ENCODE data around the gene PAM.
A peak's percentile ranks its signal among the peaks of the same experiment; 100 is the strongest.
"Not testable (repeated sequence)": the region's sequence is repeated elsewhere in the genome, so short reads cannot be mapped to it uniquely, and the experiment has no call there.

PAM gene

GRCh38 chr5:102753889-102754766 lies 977 bp upstream of the PAM start:
- DNase-seq = peak; percentile 68

GRCh38 chr5:102755686-102756371 lies 724 bp downstream of the PAM start:
- peak; percentile 32 for DNase-seq

GRCh38 chr5:102758576-102758975 lies 3.5 kb downstream of the PAM start:
- no peak for DNase-seq

- DNase-seq = no peak
These were observed 4.2 kb downstream of the PAM start for GRCh38 chr5:102759289-102759688.

DNA sequence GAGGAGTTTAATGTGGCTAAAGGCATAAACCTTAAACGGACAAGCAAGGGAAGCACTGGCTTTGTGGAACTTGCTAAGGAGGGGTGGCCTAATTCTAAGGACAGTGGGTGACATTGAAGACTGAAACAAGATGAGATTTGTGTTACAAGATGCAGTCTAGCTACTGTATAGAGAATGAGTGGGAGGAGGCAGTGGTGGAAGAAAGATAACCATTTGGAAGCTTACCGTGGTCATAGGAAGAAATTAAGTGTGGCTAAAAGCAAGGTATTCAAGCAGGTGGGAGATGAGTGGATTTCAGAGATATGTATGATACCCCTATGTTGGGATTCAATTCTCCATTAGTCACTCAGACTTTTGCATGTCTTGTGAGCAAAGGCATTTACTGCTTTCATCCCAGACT lies 4.6 kb downstream of the PAM start:
- DNase-seq = no peak

- no peak for DNase-seq
These were observed 5.7 kb downstream of the PAM start for GRCh38 chr5:102760815-102761214.

DNA sequence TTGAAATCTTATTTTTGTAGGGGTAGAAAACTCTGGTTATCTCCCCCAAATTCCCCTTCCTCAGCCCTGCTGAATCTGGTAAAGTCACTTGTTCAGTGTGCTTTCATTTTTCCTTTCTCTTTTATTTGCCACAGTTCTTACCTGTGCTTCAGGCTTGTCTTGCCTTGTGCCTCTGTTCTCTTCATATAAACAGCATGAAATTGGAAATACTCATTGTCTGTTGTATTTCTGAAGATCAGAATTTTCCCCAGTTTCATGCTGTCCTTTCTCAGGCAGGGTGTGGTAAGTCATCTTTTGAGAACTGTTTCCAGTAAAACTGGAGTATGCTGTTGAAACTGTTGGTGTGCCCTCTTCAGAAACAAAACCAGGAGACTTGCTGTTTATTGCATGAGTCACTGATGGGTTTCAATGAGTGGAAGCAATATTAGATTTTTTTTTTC lies 7.0 kb downstream of the PAM start:
- no peak for DNase-seq

- DNase-seq = no peak
These were observed 7.6 kb downstream of the PAM start for GRCh38 chr5:102762562-102763227.

GRCh38 chr5:102763734-102764133 lies 8.6 kb downstream of the PAM start:
- DNase-seq = no peak

DNA sequence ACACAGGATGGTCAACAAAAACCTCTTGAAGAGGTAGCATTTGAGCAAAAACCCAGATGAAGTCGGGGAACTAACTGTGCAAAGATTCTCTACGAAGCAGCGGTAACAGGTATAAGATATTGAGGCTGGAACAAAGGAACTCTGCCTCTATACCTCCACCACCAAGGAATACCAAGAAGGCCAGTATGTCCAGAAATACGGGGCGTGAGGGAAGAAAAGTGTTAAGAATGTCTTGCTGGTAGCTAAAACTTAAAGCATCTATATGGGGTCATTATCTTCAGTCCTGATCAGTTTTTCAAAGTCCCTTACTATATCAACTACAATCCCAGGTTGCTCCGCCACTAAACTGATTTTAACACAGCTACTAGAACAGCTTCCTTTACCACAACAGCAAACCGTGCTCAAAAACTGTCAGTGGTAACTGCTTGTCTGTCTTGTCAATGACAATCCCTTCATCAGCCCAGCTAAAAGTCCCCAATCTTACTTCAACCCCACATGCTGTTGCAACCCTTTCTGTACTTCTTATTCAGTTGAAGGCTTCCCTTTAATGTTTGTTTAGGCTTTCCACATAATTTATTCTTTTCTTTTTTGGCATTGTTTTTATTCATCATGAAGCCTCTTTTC lies 9.4 kb downstream of the PAM start:
- DNase-seq = no peak

- no peak for DNase-seq
These were observed 10.2 kb downstream of the PAM start for GRCh38 chr5:102765350-102765749.

DNA sequence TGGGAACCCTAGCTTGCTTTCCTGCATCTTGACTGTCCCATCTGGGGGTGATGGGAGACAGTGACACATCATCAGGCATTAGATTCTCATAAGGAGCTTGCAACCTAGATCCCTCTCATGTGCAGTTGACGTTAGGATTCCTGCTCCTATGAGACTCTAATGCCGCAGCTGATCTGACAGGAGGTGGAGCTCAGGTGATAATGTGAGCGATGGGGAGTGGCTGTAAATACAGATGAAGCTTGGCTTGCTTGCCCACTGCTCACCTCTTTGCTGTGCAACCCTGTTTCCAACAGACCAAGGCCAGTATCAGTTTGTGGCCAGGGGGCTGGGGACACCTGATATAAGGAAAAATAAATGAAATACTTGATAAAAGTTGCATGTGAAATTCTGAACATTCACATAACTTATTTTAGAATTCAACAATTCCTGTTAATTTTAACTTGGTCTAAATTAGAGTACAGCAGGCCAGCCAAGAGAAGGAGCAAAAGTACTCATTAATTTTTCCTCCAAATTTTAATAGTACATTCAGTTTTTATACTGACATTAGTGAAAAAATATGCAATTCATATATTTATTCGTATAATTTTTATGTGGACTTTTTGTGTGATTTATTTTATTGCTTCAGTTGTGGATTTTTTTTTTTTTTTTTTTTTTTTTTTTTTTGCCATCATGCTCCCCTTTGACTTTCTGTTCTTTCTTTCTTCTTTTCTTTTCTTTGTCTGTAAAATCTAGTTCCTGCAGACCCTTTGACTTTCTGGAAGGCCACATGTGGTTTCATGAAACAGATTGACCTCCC lies 11.4 kb downstream of the PAM start:
- DNase-seq = no peak

- DNase-seq = no peak
These were observed 12.8 kb downstream of the PAM start for GRCh38 chr5:102767862-102768261.

DNA sequence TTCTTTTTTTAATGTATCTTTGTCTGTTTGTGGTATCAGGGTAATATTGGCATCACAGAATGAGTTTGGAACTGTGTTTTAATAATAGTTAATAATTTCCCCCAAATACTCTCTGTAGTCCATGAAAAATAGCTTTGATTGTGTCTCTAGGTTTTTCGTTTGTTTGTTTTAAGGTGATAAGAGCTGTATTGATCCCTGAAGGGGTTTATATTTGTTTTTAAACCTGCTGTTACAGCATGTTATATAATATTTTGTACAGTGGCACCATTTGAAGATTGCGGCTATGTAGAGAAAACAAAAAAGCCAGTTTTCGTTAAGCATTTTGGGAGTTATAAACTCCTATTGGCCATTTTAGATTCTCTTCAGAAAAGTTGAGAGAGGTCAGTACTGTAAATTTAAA lies 15.7 kb downstream of the PAM start:
- DNase-seq = no peak

- no peak for DNase-seq
These were observed 16.3 kb downstream of the PAM start for GRCh38 chr5:102771435-102771834.

DNA sequence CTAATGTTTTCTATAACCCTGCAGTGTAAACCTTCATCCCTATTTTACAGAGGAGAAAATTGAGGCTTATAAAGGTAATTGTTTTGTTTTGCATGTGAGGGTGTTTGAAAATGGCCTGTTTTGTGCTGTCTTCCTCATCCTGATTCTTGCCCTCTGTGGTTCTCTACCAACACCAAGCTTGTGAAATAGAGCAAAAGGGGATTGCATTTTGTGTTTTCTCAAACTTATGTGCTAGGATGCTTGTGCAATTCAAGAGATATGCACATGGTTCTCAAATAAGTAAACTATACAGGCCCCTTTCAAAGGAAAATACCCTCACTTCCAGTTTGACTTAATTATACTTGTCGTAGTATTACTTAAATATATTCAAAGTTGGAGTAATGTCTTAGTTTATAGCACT lies 17.2 kb downstream of the PAM start:
- DNase-seq = no peak

- no peak for DNase-seq
These were observed 18.0 kb downstream of the PAM start for GRCh38 chr5:102773133-102773532.

DNA sequence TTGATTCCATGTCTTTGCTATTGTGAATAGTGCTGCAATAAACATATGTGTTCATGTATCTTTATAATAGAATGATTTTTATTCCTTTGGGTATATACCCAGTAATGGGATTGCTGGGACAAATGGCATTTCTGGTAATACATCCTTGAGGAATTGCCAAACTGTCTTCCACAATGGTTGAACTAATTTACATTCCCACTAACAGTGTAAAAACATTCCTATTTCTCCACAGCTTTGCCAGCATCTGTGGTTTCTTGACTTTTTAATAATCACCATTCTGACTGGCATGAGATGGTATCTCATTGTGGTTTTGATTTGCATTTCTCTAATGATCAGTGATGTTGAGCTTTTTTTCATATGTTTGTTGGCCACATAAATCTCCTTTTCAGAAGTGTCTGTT lies 20.7 kb downstream of the PAM start:
- DNase-seq = not testable (repeated sequence)

DNA sequence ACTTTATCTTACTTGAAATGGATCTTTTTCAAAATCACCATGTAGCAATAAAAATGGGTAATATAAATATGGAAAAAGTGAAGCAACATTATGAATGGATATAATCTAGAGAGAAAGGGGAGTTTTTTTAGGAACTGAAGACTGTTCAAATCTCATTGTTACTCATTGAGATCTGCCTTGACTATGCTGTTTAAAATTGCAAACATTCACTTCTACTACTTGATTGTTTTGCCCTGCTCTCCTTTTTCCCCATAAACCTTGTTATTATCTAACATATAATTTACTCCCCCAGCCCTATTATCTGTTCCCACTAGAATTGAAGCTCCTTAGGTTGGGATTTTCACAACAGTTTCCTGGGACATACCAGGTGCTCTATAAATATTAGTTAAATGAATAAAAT lies 22.0 kb downstream of the PAM start:
- DNase-seq = no peak

DNA sequence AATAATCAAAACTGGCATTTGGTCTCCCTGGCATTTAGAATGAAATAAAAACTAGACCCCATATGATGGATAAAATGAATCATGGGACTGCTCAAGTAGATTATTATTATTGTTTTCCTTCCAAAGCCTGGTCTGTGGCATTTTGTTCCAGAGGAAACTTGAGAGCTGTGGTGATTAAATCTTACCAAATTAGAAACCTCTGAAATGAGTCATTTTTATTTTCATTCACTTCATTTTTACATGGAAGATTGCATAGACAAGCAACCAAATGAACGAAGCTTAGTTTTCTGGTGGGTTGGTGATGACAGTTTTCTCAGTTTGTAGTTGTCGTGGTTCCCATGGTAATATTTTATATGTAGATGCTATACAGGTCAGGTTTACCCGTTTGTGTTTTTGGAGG lies 23.4 kb downstream of the PAM start:
- DNase-seq = no peak

GRCh38 chr5:102781359-102781758 lies 26.3 kb downstream of the PAM start:
- DNase-seq = no peak

GRCh38 chr5:102781786-102782185 lies 26.7 kb downstream of the PAM start:
- no peak for DNase-seq

Data from NCI-H146 (cell line).